Hepatocyte (in vitro differentiated cells): ENCODE measurements around the gene MACROD2.

Source experiments
- EZH2 ChIP-seq: fragments of 200-600 bp; sonication (generic); IDR thresholded peaks from 2 replicates; pipeline ENCODE4 v1.6.1; 2016; ENCODE audit warnings: antibody characterized with exemption, mild to moderate bottlenecking, borderline replicate concordance
- TF ChIP-seq, protein P1 (sequence below): fragments of 200-600 bp; sonication (generic); IDR thresholded peaks from 2 replicates; pipeline ENCODE4 v1.5.1; 2016; ENCODE audit warnings: antibody characterized with exemption, mild to moderate bottlenecking; ENCODE audit not compliant: poor library complexity

DNA sequence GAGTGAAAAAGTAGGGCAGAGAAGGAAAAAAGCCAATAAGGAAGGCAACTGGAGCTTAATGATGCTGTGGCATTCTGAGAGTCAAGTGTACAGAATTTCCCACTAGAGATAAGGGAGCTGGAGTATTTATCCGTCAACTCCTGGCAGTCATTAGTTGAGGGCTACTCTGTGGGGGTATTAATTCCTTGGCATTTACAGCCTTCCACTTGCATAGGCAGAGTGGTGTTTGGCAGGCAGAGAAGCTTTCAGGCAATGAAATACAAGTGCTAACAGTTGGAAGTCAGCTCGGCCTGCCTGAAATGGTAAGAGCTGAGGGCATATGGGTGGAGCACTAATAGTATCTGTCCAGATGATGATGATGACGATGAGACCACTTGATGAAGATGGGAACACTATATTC is 549.4 kb downstream of the MACROD2 start:
- TF ChIP-seq, protein P1, sequence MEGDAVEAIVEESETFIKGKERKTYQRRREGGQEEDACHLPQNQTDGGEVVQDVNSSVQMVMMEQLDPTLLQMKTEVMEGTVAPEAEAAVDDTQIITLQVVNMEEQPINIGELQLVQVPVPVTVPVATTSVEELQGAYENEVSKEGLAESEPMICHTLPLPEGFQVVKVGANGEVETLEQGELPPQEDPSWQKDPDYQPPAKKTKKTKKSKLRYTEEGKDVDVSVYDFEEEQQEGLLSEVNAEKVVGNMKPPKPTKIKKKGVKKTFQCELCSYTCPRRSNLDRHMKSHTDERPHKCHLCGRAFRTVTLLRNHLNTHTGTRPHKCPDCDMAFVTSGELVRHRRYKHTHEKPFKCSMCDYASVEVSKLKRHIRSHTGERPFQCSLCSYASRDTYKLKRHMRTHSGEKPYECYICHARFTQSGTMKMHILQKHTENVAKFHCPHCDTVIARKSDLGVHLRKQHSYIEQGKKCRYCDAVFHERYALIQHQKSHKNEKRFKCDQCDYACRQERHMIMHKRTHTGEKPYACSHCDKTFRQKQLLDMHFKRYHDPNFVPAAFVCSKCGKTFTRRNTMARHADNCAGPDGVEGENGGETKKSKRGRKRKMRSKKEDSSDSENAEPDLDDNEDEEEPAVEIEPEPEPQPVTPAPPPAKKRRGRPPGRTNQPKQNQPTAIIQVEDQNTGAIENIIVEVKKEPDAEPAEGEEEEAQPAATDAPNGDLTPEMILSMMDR = no peak
- TF ChIP-seq EZH2 = no peak
